Epithelial cell of esophagus (primary cell): ENCODE measurements around the gene NFKBIL1.
A peak's percentile ranks its signal among the peaks of the same experiment; 100 is the strongest.
"Not testable (repeated sequence)": the region's sequence is repeated elsewhere in the genome, so short reads cannot be mapped to it uniquely, and the experiment has no call there.

Experiments used
- DNase-seq: peaks from one replicate; pipeline ENCODE4 v3.0.0; 2010; ENCODE audit warnings: low read depth
- H3K4me3 ChIP-seq: 2 replicates; pipeline ENCODE4 v1.5.1; 2011; ENCODE audit warnings: mild to moderate bottlenecking, low read length, control low read depth
- TF ChIP-seq, protein P1 (sequence below): IDR thresholded peaks from 2 replicates; pipeline ENCODE4 v1.5.1; 2011; ENCODE audit warnings: low read depth, mild to moderate bottlenecking, low read length, control low read depth, inconsistent platforms; ENCODE audit not compliant: insufficient read depth; ENCODE audit errors: missing control alignments

NFKBIL1 gene

GRCh38 chr6:31546958-31547726 is at the start of gene NFKBIL1:
TSS of gene NFKBIL1 (plus strand) at chr6:31547608. CDS start at chr6:31547695, 87 bp downstream.
- TF ChIP-seq, protein P1, sequence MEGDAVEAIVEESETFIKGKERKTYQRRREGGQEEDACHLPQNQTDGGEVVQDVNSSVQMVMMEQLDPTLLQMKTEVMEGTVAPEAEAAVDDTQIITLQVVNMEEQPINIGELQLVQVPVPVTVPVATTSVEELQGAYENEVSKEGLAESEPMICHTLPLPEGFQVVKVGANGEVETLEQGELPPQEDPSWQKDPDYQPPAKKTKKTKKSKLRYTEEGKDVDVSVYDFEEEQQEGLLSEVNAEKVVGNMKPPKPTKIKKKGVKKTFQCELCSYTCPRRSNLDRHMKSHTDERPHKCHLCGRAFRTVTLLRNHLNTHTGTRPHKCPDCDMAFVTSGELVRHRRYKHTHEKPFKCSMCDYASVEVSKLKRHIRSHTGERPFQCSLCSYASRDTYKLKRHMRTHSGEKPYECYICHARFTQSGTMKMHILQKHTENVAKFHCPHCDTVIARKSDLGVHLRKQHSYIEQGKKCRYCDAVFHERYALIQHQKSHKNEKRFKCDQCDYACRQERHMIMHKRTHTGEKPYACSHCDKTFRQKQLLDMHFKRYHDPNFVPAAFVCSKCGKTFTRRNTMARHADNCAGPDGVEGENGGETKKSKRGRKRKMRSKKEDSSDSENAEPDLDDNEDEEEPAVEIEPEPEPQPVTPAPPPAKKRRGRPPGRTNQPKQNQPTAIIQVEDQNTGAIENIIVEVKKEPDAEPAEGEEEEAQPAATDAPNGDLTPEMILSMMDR: no peak
- peak; percentile 98 for DNase-seq
- peak within 1 kb of the TSS; percentile 54 for H3K4me3 ChIP-seq

GRCh38 chr6:31498748-31499147 is 48.7 kb upstream of the NFKBIL1 start:
- TF ChIP-seq, protein P1: no peak
- peak overlapping the region; percentile 35 for H3K4me3 ChIP-seq
- DNase-seq: peak; percentile 33

- not testable (repeated sequence) for H3K4me3 ChIP-seq, DNase-seq
These were observed 47.8 kb upstream of the NFKBIL1 start for GRCh38 chr6:31499648-31500047.

DNA sequence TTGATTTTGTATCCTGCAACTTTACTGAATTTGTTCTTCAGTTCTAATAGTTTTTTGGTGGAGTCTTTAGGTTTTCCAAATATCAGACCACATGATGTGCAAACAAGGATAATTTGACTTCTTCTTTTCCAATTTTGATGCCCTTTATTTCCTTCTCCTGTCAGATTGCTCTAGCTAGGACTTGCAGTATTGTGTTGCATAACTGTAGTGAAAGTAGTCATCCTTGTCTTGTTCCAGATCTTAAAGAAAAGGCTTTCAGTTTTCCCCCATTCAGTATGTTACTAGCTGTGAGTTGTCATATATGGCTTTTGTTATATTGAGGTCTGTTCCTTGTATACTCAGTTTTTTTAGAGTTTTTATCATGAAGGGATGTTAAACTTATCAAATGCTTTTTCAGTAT is 44.8 kb upstream of the NFKBIL1 start:
- H3K4me3 ChIP-seq: no peak overlapping the region
- DNase-seq: peak; percentile 43
- TF ChIP-seq, protein P1: no peak

DNA sequence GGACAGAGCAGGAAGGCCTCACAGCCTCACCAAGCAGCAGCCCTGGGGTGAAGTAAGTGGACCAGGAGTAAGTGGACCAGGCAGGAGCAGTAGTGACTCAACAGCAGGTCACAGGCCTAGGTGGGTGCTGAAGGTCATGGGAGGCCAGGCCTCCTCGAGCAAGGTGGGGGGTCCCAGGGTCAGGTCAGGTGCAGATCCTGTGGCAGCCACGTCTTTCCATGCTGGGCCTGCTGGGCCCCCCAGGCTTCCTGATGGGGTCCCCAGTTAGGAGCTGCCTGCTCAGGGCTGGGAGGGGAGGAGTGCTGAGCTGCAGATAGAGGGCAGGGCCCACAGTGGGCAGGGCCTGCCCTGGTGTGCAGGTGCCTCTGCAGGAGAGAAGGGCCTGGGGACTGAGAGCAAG is 38.4 kb upstream of the NFKBIL1 start:
- H3K4me3 ChIP-seq, DNase-seq: not testable (repeated sequence)

DNA sequence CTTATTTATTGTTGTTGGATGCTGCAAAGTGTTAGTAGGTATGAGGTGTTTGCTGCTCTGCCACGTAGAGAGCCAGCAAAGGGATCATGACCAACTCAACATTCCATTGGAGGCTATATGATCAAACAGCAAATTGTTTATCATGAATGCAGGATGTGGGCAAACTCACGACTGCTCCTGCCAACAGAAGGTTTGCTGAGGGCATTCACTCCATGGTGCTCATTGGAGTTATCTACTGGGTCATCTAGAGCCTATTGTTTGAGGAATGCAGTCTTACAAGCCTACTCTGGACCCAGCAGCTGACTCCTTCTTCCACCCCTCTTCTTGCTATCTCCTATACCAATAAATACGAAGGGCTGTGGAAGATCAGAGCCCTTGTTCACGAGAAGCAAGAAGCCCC is 37.4 kb upstream of the NFKBIL1 start:
- no peak for DNase-seq
- TF ChIP-seq, protein P1: no peak

DNA sequence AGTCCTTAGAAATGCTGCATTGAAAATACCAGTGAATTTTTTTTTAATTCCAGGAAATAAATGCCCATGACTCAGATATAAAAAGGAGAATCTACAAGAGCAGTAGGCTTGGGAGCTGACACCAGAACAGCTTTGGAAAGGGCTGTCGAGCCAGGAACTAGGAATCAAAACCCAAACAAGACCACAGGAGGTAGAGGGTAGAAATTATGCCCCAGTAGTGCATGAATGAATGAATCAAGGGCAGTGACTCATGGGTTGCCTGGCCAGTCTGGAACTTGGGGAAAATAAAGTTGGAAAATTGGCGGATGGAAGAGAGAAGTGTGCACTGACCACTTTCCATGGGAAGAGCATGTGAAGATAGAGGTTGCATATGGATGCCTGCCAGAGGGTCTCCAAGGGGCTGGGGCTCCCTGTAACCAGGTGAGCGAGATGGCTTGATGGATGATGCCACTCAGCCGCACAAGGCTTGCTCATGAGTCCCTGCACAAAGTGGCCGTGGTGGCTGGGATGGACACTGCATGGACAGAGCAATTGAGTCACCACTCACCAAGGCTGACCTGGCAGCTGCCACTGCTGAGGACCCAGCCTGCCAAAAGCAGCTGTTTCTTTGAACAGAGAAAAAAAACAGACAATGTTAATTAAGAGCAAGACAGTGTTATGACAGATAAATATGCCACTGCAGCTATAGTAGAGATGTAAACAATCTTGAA is 33.8 kb upstream of the NFKBIL1 start:
- TF ChIP-seq, protein P1: no peak
- DNase-seq: peak; percentile 20

More for the DNA sequence above, 37.4 kb upstream of the NFKBIL1 start:
- H3K4me3 ChIP-seq: no peak overlapping the region

DNA sequence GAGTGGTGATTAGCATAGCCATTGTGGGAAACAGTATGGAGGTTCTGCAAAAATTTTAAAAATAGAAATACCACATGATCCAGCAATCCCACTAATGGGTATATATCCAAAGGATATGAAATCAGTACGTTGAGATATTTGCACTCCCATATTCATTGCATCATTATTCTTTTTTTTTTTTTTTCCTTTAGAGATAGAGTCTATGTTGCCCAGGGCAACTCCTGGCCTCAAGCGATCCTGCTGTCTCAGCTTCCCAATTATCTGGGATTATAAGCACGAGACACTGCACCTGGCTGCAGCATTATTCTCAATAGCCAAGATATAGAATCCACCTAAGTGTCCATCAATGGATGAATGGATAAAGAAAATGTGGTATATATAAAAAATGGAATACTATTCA is 25.6 kb upstream of the NFKBIL1 start:
- TF ChIP-seq, protein P1: no peak
- no peak overlapping the region for H3K4me3 ChIP-seq
- DNase-seq: no peak

More for the DNA sequence above, 33.8 kb upstream of the NFKBIL1 start:
- H3K4me3 ChIP-seq: no peak overlapping the region
